HepG2 (cell line): ENCODE data around the gene TMEM134. TPM values are rescaled to one million over a fixed set of nuclear protein-coding genes. Genes with fewer than 3 reads are reported as not detected.
A peak's percentile ranks its signal among the peaks of the same experiment; 100 is the strongest.

Source experiments
- AKAP8 ChIP-seq: sonication (generic); formaldehyde crosslinking; IDR thresholded peaks from 2 replicates; pipeline ENCODE4 v1.5.1; 2020; ENCODE audit warnings: mild to moderate bottlenecking, missing genetic modification reagents
- ATF5 ChIP-seq: sonication (generic); formaldehyde crosslinking; IDR thresholded peaks from 2 replicates; pipeline ENCODE4 v1.4.0; 2020; ENCODE audit warnings: mild to moderate bottlenecking, low read depth, missing genetic modification reagents
- FOXA1 ChIP-seq, 2 experiments: fragments of 450-650 bp in 1 of 2; sonication (generic) in 1 of 2; formaldehyde crosslinking in 1 of 2; IDR thresholded peaks; 2 replicates each; pipeline versions ENCODE4 v1.4.0 to v1.6.1; 2016 to 2020; ENCODE audit warnings: missing genetic modification reagents in 1 of 2
- GATAD1 ChIP-seq: IDR thresholded peaks from 2 replicates; pipeline ENCODE4 v1.6.1; 2016; ENCODE audit warnings: missing genetic modification reagents, missing compliant biosample characterization
- GPBP1L1 ChIP-seq: sonication (generic); formaldehyde crosslinking; IDR thresholded peaks from 2 replicates; pipeline ENCODE4 v1.5.0; 2020; ENCODE audit warnings: mild to moderate bottlenecking, missing genetic modification reagents
- HNF1A ChIP-seq, 2 experiments: sonication (generic) in 1 of 2; formaldehyde crosslinking in 1 of 2; IDR thresholded peaks; 2 replicates each; pipeline versions ENCODE4 v1.4.0 to v1.6.1; 2016 to 2020; ENCODE audit warnings: borderline replicate concordance in 1 of 2, low read depth in 1 of 2, mild to moderate bottlenecking in 1 of 2, missing genetic modification reagents in 1 of 2
- MEIS2 ChIP-seq: sonication (generic); formaldehyde crosslinking; IDR thresholded peaks from 2 replicates; pipeline ENCODE4 v1.9.0; 2021; ENCODE audit warnings: mild to moderate bottlenecking, missing genetic modification reagents
- MNT ChIP-seq: fragments of 450-650 bp; IDR thresholded peaks from 2 replicates; pipeline ENCODE4 v1.6.1; 2016
- NR2F1 ChIP-seq, 2 experiments: fragments of 450-650 bp in 1 of 2; formaldehyde crosslinking in 1 of 2; IDR thresholded peaks; 2 replicates each; pipeline versions ENCODE4 v1.5.0 to v1.6.1; 2016 to 2020; ENCODE audit warnings: mild to moderate bottlenecking in 1 of 2, missing compliant biosample characterization in 1 of 2, missing genetic modification reagents in 1 of 2, moderate library complexity in 1 of 2
- PCBP2 ChIP-seq: fragments of 200-400 bp; formaldehyde crosslinking; optimal IDR thresholded peaks from 2 replicates; pipeline ENCODE3; 2018; ENCODE audit warnings: low read length, low read depth; ENCODE audit not compliant: poor library complexity, severe bottlenecking
- RCOR2 ChIP-seq: IDR thresholded peaks from 2 replicates; pipeline ENCODE4 v1.6.1; 2016; ENCODE audit warnings: missing biosample characterization, missing genetic modification reagents
- SSRP1 ChIP-seq: IDR thresholded peaks from 2 replicates; pipeline ENCODE4 v1.6.1; 2016; ENCODE audit warnings: control low read depth
- YEATS2 ChIP-seq: sonication (generic); formaldehyde crosslinking; IDR thresholded peaks from 2 replicates; pipeline ENCODE4 v1.4.0; 2020; ENCODE audit warnings: missing genetic modification reagents, borderline replicate concordance
- ZNF18 ChIP-seq: sonication (generic); formaldehyde crosslinking; IDR thresholded peaks from 2 replicates; pipeline ENCODE4 v1.8.0; 2022; ENCODE audit warnings: mild to moderate bottlenecking, missing genetic modification reagents; ENCODE audit not compliant: insufficient replicate concordance
- ZNF3 ChIP-seq: IDR thresholded peaks from 2 replicates; pipeline ENCODE4 v1.7.0; 2017; ENCODE audit warnings: inconsistent platforms
- ZNF44 ChIP-seq: sonication (generic); formaldehyde crosslinking; IDR thresholded peaks from 2 replicates; pipeline ENCODE4 v1.5.1; 2020; ENCODE audit warnings: mild to moderate bottlenecking, missing genetic modification reagents
- ZNF510 ChIP-seq: sonication (generic); formaldehyde crosslinking; IDR thresholded peaks from 2 replicates; pipeline ENCODE4 v1.4.0; 2020; ENCODE audit warnings: low read depth, mild to moderate bottlenecking, missing genetic modification reagents
- ZNF616 ChIP-seq: sonication (generic); formaldehyde crosslinking; IDR thresholded peaks from 2 replicates; pipeline ENCODE4 v1.5.0; 2020; ENCODE audit warnings: low read depth, mild to moderate bottlenecking, missing genetic modification reagents
- polyA plus RNA-seq, 8 experiments: library from polyadenylated mRNA; depleted of rRNA in 3 of 8; stranded (reverse) in 7 of 8; unstranded in 1 of 8; fragments of >200 nt; fragmentation: Illumina TruSeq in 4 of 8; extraction: Trizol in 4 of 8; gene quantifications; 2 replicates each; pipeline versions ENCODE4 v1.2.1 to v1.2.3, GENCODE V29; 2011 to 2016; ENCODE audit warnings: low read depth in 4 of 8, missing spikeins in 1 of 8, mixed read lengths in 1 of 8; ENCODE audit not compliant: insufficient read depth in 1 of 8
- total RNA-seq, 5 experiments: library from RNA; depleted of rRNA; stranded (reverse); fragments of >200 nt; fragmentation: Illumina TruSeq; extraction: Trizol; gene quantifications; 2 replicates each; pipeline ENCODE4 v1.2.3, GENCODE V29; 2016; ENCODE audit warnings: low read depth in 1 of 5

TMEM134 gene
- total and polyA plus RNA-seq, 2 of the 13 experiments (the other 11 are each of a cell fraction or from before 2014, with no cell fraction given), result 6.9 to 26.9 TPM

GRCh38 chr11:67508486-67509121, 39.6 kb upstream of the TMEM134 start (continued):
- TF ChIP-seq ATF5 (no peak), AKAP8 (CRISPR knock-in tag) (0 out of 2 replicates have a peak, but pooled peaks have one; percentile 67), ZNF44 (CRISPR knock-in tag) (no peak), YEATS2 (CRISPR knock-in tag) (peak; percentile 75), ZNF3 (CRISPR knock-in tag) (no peak), SSRP1 (CRISPR knock-in tag) (no peak), NR2F1 (CRISPR knock-in tag; IDR thresholded peaks at IDR 0.05) (no peak), ZNF510 (CRISPR knock-in tag) (peak; percentile 89; the same call in 1 of the 2 replicates), MEIS2 (CRISPR knock-in tag) (no peak), GATAD1 (CRISPR knock-in tag) (peak; percentile 91), HNF1A (IDR thresholded peaks at IDR 0.05; ENCODE audit: low read depth) (no peak), HNF1A (CRISPR knock-in tag; IDR thresholded peaks at IDR 0.05; ENCODE audit: borderline replicate concordance) (no peak), ZNF18 (CRISPR knock-in tag) (no peak), RCOR2 (CRISPR knock-in tag) (no peak), GPBP1L1 (CRISPR knock-in tag) (no peak), MNT (peak; percentile 54), ZNF616 (CRISPR knock-in tag) (peak; percentile 73; the same call in 1 of the 2 replicates), PCBP2 (no peak), FOXA1 (IDR thresholded peaks at IDR 0.05) (no peak), FOXA1 (CRISPR knock-in tag; IDR thresholded peaks at IDR 0.05) (no peak)
